SU-DHL-6 (cell line): Measurements from ENCODE around the gene FNBP1L.

Source experiments
- H2AFZ ChIP-seq: fragments of 200-600 bp; sonication (generic); 2 replicates; pipeline ENCODE4 v1.6.1; 2014; ENCODE audit warnings: low read depth, mild to moderate bottlenecking, moderate library complexity, mixed read lengths, antibody characterized with exemption, low read length; ENCODE audit not compliant: severe bottlenecking
- H3F3A ChIP-seq: fragments of 200-600 bp; shearing (Covaris generic); 2 replicates; pipeline ENCODE4 v1.6.0; 2016; ENCODE audit warnings: antibody characterized with exemption, mild to moderate bottlenecking; ENCODE audit not compliant: insufficient read depth
- H3K27ac ChIP-seq: fragments of 200-600 bp; sonication (generic); 2 replicates; pipeline ENCODE4 v1.5.1; 2016; ENCODE audit warnings: low read depth, mild to moderate bottlenecking, low read length, moderate library complexity, mixed read lengths
- H3K27me3 ChIP-seq: fragments of 200-600 bp; sonication (generic), shearing (Covaris generic); 2 replicates; pipeline ENCODE4 v1.6.0; 2014; ENCODE audit warnings: mild to moderate bottlenecking, low read length
- H3K36me3 ChIP-seq: fragments of 200-600 bp; sonication (generic); 2 replicates; pipeline ENCODE4 v1.6.1; 2014; ENCODE audit warnings: mild to moderate bottlenecking, low read length, mixed read lengths
- H3K4me2 ChIP-seq: fragments of 300-600, 200-600 bp; shearing (Covaris generic), sonication (generic); 2 replicates; pipeline ENCODE4 v1.6.0; 2014; ENCODE audit warnings: low read length, low read depth, mild to moderate bottlenecking; ENCODE audit not compliant: poor library complexity, severe bottlenecking
- H3K4me3 ChIP-seq: fragments of 200-600 bp; sonication (generic); 2 replicates; pipeline ENCODE4 v1.5.1; 2014; ENCODE audit warnings: antibody characterized with exemption, low read length, mild to moderate bottlenecking, mixed read lengths; ENCODE audit not compliant: insufficient read depth, poor library complexity, severe bottlenecking
- H3K79me2 ChIP-seq: fragments of 200-600 bp; sonication (generic); 2 replicates; pipeline ENCODE4 v1.6.1; 2014; ENCODE audit warnings: mild to moderate bottlenecking, low read length, moderate library complexity; ENCODE audit not compliant: insufficient read depth
- H3K9ac ChIP-seq: fragments of 200-600 bp; sonication (generic); 2 replicates; pipeline ENCODE4 v1.7.0; 2014; ENCODE audit warnings: mild to moderate bottlenecking, low read length
- H3K9me2 ChIP-seq: fragments of 200-600 bp; sonication (generic); replicated peaks from 2 replicates; pipeline ENCODE4 v1.6.1; 2014; ENCODE audit warnings: low read length; ENCODE audit not compliant: insufficient read depth
- H3K9me3 ChIP-seq: fragments of 200-600 bp; sonication (generic); 2 replicates; pipeline ENCODE4 v1.6.1; 2014; ENCODE audit warnings: low read length, mixed read lengths; ENCODE audit not compliant: insufficient read depth
- H4K20me1 ChIP-seq: fragments of 200-600 bp; sonication (generic); 2 replicates; pipeline ENCODE4 v1.6.1; 2014; ENCODE audit warnings: low read depth, mild to moderate bottlenecking, antibody characterized with exemption, low read length, moderate library complexity, mixed read lengths
- CTCF ChIP-seq: fragments of 200-600 bp; sonication (generic); IDR thresholded peaks from one replicate; pipeline ENCODE4 v1.5.1; 2017; ENCODE audit warnings: antibody characterized with exemption, mild to moderate bottlenecking, low read length, moderate library complexity; ENCODE audit not compliant: insufficient read depth, poor library complexity, severe bottlenecking
- EZH2phosphoT487 ChIP-seq: fragments of 200-600 bp; sonication (generic), shearing (Covaris generic); conservative IDR thresholded peaks from 2 replicates; pipeline ENCODE4 v1.6.1; 2018; ENCODE audit warnings: mild to moderate bottlenecking, antibody characterized with exemption, low read length, moderate library complexity, mixed read lengths

FNBP1L gene

GRCh38 chr1:93416183-93416582, 31.7 kb upstream of the FNBP1L start:
- no peak for TF ChIP-seq EZH2phosphoT487
- no peak for TF ChIP-seq CTCF
- Histone ChIP-seq H4K20me1 (no peaks in the 10 kb centered on the region), H3K36me3 (no peaks in the 10 kb centered on the region), H3K9me2 (no peaks in the 10 kb centered on the region), H3K9me3 (no peaks in the 10 kb centered on the region), H3F3A (no peaks in the 10 kb centered on the region), H2AFZ (no peak overlapping the region), H3K79me2 (no peaks in the 10 kb centered on the region), H3K27ac (no peak overlapping the region), H3K4me2 (no peak overlapping the region), H3K9ac (no peak overlapping the region), H3K27me3 (no peaks in the 10 kb centered on the region), H3K4me3 (no peak overlapping the region)

GRCh38 chr1:93419344-93419743, 28.6 kb upstream of the FNBP1L start:
- Histone ChIP-seq H3K9ac (no peak overlapping the region), H3K27me3 (no peaks in the 10 kb centered on the region), H3K9me3 (no peaks in the 10 kb centered on the region), H3K36me3 (no peaks in the 10 kb centered on the region), H4K20me1 (no peaks in the 10 kb centered on the region), H3K9me2 (no peaks in the 10 kb centered on the region), H3K27ac (no peak overlapping the region), H2AFZ (no peak overlapping the region), H3F3A (no peaks in the 10 kb centered on the region), H3K4me3 (no peak overlapping the region), H3K4me2 (no peak overlapping the region), H3K79me2 (no peaks in the 10 kb centered on the region)
- TF ChIP-seq CTCF, result no peak
- TF ChIP-seq EZH2phosphoT487, result no peak

GRCh38 chr1:93420400-93420799, 27.5 kb upstream of the FNBP1L start:
- Histone ChIP-seq H3K4me3 (no peak overlapping the region), H3K9me2 (no peaks in the 10 kb centered on the region), H3F3A (no peaks in the 10 kb centered on the region), H2AFZ (no peak overlapping the region), H3K36me3 (no peaks in the 10 kb centered on the region), H3K27me3 (no peaks in the 10 kb centered on the region), H3K4me2 (no peak overlapping the region), H3K9ac (no peak overlapping the region), H3K79me2 (no peaks in the 10 kb centered on the region), H4K20me1 (no peaks in the 10 kb centered on the region), H3K27ac (no peak overlapping the region), H3K9me3 (no peaks in the 10 kb centered on the region)
- no peak for TF ChIP-seq EZH2phosphoT487
- no peak for TF ChIP-seq CTCF

- Histone ChIP-seq H3K36me3 (no peaks in the 10 kb centered on the region), H3K9me2 (no peaks in the 10 kb centered on the region), H3K79me2 (no peaks in the 10 kb centered on the region), H3K4me3 (no peak overlapping the region), H4K20me1 (no peaks in the 10 kb centered on the region), H3F3A (no peaks in the 10 kb centered on the region), H2AFZ (no peak overlapping the region), H3K4me2 (no peak overlapping the region), H3K27ac (no peak overlapping the region), H3K27me3 (no peaks in the 10 kb centered on the region), H3K9me3 (no peaks in the 10 kb centered on the region), H3K9ac (no peak overlapping the region)
- TF ChIP-seq EZH2phosphoT487 (no peak), CTCF (no peak)
These were observed 21.7 kb upstream of the FNBP1L start for GRCh38 chr1:93426181-93426580.
